Endometrial microvascular endothelial cells (primary cell): ENCODE results near the gene TAS2R39. TPM values are rescaled to one million over a fixed set of nuclear protein-coding genes. Genes with fewer than 3 reads are reported as not detected.
"Not testable (repeated sequence)": the region's sequence is repeated elsewhere in the genome, so short reads cannot be mapped to it uniquely, and the experiment has no call there.

Experiments used
- in situ Hi-C: cut with HindIII; loops from 2 replicates; pipeline ENCODE4 v1.10.0; 2017; ENCODE audit warnings: low sequenced_read_pairs, low pct_unique_long_range_greater_than_20kb; ENCODE audit errors: inconsistent ontology term
- total RNA-seq: library from RNA; depleted of rRNA; stranded (reverse); fragments of >200 nt; gene quantifications from one replicate; pipeline ENCODE4 v1.2.3, GENCODE V29; 2015; ENCODE audit errors: inconsistent ontology term

Gene TAS2R39
- not detected for total RNA-seq

DNA sequence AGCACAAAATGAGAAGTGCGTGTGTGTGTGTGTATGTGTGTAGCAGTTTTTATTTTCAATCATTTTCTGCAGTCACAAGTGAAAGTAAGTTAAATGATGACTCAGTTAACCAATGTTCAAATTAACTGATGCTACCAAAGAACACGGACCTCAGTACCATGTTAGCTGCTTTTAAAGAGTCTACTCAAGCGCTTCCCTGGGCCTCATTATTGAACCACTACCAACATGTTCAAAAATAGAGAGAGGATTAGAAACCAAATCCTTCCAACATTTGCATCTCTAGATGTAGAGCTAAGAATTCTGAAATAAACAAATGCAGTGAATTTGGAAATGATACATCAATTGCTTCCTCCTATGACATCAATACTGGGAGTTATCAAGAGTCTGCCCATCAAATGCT, at the start of gene TAS2R39:
Gene TAS2R39, plus strand, starts transcription at position 396 of the 400 bp plus-strand sequence. Its CDS starts 0 bp downstream, at position 396.
- in situ Hi-C loops: no loop called here

DNA sequence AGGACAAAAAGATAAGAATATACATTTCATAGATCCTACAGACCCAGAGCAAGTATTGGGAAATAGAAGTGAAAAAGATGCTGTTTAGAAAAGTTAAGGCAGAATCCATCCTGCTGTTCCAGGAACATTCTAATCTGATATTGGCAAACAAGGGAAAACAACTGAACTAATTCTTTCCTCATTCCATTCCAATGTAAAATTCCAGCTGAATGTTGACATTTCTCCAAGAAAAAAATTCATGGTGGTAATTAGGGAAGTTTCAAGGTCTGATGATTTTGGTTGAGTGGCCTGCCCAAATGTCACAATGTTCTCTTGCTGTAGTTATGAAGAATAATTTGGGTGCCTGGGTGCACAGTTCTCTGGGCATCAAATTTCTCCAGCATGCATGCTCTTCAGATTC, 36.1 kb upstream of the TAS2R39 start:
- in situ Hi-C loops: no loop called here

DNA sequence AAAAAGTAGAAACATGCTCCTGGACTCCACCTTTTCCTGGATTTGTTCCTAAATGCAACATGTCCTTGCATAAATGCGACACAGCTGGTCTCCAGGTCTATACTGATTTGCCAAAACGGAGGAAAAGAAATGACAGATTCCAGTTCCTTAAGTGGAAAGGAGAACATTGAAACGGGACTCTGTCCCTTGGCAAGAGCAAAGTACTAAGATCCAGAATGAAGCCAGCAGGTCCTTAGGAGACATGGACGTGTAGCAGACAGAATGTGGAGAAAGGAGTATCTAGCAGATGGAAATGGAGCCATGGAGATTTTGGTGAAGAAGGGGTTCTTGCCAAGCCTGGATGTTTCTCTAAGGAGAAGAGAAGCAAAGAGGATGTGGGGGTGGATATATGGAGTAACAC, 35.2 kb upstream of the TAS2R39 start:
- in situ Hi-C loops: no loop called here

DNA sequence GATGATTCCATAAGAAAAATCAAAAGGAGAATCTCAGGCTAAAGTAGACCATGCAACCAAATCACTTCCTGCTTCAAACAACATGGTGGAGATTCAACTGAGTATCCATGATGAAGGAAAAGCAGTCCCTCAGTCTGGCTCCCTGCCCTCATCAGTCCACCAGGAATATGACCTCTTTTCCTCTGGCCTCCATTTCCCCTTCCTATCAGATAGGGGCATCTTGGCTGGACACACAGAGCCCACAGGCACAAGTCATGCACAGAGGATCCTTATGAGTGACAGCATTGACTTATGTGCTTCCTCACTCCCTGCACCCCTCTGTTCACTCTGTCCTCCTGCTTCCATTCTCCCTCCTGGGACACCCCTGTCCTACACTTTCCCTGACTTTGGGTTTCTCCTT, 34.6 kb upstream of the TAS2R39 start:
- in situ Hi-C loops: no loop called here

DNA sequence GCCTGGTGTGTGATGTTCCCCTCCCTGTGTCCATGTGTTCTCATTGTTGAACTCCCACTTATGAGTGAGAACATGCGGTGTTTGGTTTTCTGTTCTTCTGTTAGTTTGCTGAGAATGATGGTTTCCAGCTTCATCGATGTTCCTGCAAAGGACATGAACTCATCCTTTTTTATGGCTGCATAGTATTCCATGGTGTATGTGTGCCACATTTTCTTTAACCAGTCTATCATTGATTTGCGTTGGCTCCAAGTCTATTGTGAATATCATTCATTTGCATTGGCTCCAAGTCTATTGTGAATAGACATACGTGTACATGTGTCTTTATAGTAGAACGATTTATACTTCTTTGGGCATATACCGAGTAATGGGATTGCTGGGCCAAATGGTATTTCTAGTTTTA, 32.5 kb upstream of the TAS2R39 start:
- in situ Hi-C loops: not testable (repeated sequence)

DNA sequence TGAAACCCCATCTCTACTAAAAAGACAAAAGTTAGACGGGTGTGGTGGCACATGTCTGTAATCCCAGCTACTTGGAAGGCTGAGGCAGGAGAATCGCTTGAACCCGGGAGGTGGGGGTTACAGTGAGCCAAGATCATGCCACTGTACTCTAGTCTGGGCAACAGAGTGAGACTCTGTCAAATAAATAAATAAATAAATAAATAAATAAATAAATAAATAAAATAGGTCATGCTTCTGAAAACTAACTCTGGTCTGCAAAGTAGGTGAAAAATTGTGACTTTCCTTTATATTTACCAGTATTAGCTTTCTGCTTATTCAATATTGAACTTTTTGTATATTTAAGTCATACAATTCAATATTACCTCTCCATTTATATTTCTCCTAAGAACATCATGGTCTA, 24.6 kb upstream of the TAS2R39 start:
- in situ Hi-C loops: not testable (repeated sequence)

DNA sequence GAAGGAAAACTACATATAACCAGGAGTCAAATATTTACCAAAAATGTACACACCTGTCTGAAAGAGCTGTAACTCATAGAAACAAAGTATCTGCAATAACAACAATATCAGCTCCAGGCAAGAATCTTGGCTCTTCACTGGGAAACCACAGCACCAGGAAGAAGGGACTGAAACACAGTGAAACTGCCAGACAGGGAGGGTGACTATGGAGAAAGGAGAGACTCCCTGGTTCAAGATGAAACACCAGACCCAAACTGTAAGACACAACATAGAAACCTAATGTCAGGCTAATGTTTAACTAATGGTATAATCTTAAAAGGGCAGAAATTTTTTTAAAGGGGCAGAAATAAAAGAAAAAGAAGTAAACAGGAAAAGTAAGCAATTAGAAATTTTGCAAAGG, 11.5 kb upstream of the TAS2R39 start:
- in situ Hi-C loops: no loop called here

DNA sequence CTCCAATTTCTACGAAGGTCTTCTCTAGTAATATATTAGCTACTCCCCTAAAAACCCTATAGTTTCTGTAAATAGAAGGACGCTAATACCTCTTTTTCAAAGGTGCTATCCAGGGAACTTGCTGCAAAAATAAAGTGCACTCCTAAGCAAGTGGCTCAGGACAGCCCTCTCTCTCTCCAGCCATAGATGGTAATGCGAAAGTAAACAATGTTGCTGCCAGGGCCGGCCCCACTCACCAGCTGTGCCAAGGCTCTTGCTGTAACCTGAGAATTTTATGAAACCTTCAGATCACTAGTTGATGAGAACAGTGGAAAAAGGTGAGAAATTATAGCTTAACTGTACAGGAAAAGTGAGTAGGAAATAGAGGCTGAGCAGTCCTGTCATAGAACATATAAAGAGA, 10.9 kb upstream of the TAS2R39 start:
- in situ Hi-C loops: no loop called here

DNA sequence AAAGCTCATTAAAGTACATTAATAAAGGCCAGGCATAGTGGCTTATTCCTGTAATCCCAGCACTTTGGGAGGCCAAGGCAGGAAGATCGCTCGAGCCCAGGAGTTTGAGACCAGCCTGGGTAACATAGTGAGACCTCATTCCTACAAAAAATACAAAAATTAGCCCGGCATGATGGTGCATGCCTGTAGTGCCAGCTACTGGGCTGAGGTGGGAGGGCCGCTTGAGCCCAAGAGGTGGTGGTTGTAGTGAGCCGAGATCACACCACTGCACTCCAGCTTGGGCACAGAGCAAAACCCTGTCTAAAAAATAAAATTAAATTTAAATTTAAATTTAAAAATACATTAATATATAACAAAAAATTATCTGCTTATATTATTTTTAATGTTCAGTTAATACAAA, 7.1 kb upstream of the TAS2R39 start:
- in situ Hi-C loops: no loop called here

DNA sequence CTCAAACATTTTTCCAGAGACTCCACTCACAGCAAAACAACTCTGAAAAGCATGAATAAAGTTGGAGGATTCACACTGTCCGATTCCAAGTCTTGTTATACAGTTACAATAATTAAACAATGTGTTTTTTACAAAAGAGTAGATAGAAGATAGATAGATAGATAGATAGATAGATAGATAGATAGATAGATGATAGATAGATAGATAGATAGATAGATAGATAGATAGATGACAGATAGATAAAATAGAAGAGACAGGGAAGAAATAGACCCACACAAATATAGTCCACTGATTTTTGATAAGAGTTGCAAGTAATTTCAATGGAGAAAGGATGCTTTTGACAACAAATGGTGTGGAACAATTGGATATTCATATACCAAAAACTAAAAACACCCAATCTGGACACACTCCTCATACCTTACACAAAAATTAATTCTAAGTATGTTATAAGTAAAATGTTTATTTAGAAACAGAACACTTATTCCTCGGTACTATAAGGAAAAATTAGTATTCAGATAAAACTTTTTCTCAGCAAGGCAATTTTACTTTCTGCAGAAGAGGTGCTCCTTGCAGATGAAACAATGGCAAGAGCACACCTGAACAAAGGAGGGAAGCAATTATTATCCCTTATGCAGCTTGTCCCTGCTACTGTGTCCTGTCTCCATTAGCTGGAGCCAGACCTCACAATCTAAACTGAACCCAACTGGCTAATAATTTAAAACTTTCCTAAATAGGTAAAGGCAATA, 5.7 kb upstream of the TAS2R39 start:
- in situ Hi-C loops: no loop called here

DNA sequence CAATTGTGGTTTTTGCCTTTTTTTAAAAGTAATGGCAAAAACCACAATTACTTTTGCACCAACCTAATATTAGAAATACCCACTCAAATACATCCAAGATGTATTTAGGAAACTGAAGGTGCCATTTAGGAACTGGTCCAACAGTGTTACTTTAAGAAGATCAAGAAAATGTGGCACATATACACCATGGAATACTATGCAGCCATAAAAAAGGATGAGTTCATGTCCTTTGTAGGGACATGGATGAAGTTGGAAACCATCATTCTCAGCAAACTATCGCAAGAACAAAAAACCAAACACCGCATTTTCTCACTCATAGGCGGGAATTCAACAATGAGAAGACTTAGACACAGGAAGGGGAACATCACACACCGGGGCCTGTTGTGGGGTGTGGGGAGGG, 2.4 kb upstream of the TAS2R39 start:
- in situ Hi-C loops: not testable (repeated sequence)

DNA sequence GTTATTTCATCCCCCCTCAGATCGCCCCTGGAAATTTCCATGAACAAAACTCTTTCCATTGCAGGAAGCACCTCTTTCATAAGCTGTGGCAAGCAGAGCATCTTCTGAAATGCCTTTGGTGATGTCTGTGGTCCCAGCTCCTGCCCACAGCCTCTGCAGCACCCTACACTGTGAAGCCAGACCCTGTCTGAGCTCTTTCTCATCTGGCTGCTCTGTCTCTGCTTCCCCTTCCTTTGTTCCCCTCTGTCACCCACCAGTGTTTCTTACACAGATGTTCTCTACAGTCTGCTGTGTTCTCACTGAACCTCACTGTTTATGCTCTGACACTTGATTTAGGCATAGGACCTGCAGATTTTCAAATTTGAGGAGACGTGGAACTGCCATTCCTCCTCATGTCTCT, 1.9 kb upstream of the TAS2R39 start:
- in situ Hi-C loops: no loop called here

DNA sequence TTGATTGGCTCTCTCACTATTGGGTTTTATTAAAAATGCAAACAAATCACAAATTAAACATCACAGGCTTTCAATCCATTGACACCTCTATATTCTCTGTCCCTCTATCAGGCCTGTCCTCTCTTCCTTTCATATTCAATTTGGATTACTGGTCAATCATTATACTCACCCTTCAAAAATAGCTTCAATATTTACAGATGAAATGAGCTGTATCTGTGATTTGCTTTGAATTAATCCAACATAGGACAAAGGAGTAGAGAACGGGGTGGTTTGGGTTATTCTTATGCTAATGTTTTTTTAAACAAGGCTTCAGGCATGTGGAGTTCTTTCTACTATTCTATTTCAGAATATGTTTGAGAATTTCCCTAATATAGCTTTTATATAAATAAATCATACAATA, 2.3 kb downstream of the TAS2R39 start:
- in situ Hi-C loops: no loop called here

DNA sequence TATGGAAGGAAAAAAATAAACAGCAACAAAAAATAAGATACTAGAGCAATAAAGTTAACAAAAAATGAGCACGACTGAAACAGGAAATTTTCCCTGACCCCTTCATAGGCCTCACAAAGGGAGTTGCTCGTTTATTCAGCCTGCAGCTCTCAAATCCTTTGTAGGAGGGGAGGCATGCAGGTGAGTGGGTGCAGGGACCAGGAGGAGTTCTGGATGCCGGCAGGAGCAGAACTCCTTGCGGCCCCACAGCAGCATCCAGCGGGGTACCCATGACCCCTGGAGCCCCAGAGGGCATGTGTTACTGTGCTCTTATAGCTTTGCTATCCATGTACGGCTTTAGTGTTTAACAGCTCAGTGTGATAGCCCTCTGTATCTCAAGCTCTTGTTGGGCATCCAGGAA, 5.8 kb downstream of the TAS2R39 start:
- in situ Hi-C loops: no loop called here

DNA sequence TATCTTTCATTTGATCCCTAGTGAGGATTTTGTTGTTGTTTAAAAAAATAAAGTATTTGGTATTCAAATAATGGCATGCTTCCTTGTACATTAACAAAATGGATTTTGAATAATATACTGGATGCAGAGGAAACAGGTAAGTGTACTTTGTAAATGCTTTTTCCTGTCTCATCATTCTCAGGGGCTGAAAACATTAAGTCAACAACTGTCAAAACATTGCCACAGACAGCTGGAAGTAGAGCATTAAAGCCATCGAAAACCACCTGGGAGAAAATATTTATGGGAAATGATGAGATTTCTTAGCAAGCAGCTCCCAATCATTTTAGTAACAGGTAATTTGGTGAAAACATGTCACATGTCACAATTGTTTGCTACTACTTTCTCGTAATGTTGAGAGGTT, 10.7 kb downstream of the TAS2R39 start:
- in situ Hi-C loops: no loop called here

DNA sequence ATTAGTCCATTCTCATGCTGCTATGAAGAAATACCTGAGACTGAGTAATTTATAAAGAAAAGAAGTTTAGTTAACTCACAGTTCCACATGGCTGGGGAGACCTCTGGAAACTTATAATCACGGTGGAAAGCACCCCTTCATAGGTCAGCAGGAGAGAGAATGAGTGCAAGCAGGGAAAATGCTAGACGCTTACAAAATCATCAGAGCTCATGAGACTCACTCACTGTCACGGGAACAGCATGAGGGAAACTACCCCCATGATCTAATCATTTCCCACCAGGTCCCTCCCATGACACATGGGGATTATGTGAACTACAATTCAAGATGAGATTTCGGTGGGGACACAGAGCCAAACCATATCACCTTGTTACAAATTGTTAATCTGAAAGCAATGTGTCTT, 15.8 kb downstream of the TAS2R39 start:
- in situ Hi-C loops: no loop called here

DNA sequence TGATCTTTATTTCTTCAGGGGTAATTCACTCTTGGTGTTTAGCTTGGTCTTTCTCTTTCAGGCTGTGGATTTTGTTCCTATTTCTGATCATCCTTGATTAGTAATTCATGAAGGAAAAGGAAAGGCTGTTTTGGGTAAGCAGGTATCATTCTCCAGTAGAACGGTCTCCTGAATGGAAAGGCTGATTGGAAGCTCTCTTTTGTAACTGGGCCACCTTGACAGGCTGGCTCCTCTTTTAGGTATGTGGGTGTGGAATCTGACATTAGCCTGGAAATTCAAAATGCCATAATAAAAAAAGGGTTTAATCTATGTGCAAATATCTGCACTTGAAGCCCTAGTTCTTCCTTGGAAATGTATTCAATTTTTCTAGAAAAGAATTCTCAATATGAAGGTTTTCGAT, 18.9 kb downstream of the TAS2R39 start:
- in situ Hi-C loops: no loop called here

DNA sequence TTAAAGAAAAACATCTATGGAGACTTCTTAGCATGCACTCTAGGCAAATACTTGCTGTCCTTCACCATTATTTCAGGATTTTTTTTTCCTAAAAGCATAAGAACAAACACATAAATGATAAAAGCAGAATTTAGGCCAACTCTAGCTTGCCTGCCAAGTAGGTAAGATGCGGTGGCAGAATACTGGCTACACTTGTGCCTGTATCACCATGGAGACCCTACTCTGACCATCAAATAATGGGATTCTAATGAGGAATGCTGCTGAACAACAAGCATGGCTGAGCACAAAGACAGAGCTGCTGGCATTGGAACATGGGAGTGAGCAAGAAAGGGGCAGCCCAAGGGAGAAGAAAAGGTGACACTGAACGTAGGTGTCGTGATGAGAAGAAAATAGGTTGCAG, 20.2 kb downstream of the TAS2R39 start:
- in situ Hi-C loops: no loop called here

DNA sequence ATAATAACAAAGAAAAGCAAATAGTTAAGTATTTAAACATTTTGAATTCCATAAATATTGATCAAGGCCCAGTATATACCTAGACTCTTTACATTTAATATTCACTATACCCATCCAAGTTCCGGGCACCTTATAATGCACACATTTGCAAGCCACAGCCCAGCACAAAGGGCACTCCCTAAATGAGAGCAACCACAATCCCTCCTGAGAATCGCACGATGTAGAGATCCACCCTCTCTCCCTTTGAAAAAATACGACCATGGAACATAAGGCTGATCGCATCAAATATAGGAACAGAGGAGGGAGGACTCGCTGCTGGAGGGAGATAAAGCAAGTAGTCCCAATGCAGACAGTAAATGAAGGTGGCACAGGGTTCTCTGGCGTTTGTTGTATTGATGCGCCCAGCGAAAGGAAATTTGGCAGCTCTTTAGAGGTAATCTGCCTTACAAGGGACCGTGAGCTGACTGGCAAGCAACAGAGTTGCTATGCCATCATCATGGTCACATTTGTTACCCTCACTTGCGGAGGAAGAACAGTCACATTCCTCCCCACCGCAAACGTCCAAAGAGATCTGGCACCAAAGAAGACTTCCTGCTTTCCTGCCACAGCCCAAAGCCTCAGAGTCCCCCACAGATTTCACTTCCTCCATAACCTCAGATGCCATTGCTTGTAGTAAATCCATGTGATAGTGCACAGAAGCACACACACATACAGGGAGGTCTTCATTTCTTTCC, 22.5 kb downstream of the TAS2R39 start:
- in situ Hi-C loops: no loop called here

DNA sequence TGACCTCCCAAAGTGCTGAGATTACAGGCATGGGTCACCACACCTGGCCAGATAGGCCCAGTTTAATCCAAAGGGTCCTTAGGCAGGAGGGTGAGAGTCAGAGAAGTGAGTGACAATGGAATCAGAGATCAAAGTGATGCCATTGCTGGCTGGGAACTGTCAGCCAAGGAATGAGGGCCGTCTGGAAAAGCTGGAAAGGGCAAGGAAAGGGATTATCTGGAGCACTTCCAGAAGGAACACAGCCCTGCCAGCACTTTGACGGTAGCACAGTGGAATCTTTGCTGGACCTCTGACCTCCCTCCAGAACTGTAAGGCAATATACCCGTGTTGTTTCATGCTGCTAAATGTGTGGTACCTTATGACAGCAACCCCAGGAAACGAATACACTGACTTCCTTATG, 27.3 kb downstream of the TAS2R39 start:
- in situ Hi-C loops: loop anchor here (10.0 kb wide), 1 partner anchor 196 kb away; no protein-coding TSS in a partner anchor
